K562 (cell line): ENCODE data around the gene PRKG1. TPM values are rescaled to one million over a fixed set of nuclear protein-coding genes. Genes with fewer than 3 reads are reported as not detected.

Experiments
- E2F1 ChIP-seq: sonication (generic); formaldehyde crosslinking; IDR thresholded peaks from 2 replicates; pipeline ENCODE4 v1.8.1; 2023; ENCODE audit warnings: mild to moderate bottlenecking, missing genetic modification reagents, moderate library complexity
- E2F8 ChIP-seq: fragments of 450-650 bp; IDR thresholded peaks from 2 replicates; pipeline ENCODE4 v1.7.1; 2018; ENCODE audit warnings: mild to moderate bottlenecking, low read depth; ENCODE audit not compliant: partially characterized antibody
- POU5F1 ChIP-seq: fragments of 150-350 bp; IDR thresholded peaks from 2 replicates; pipeline ENCODE4 v1.6.1; 2014; ENCODE audit warnings: borderline replicate concordance, low read length, low read depth, mild to moderate bottlenecking; ENCODE audit not compliant: partially characterized antibody
- ZBTB34 ChIP-seq: fragments of 250-450 bp; sonication (Bioruptor Pico); IDR thresholded peaks from 2 replicates; pipeline ENCODE4 v1.8.0; 2021; ENCODE audit warnings: mild to moderate bottlenecking, moderate library complexity
- ZNF644 ChIP-seq: fragments of 200-800 bp; sonication (Bioruptor generic); IDR thresholded peaks from 2 replicates; pipeline ENCODE4 v1.6.1; 2016; ENCODE audit warnings: low read depth, missing genetic modification characterization, missing compliant biosample characterization
- ZNF699 ChIP-seq: fragments of 250-450 bp; sonication (Bioruptor Pico); IDR thresholded peaks from 2 replicates; pipeline ENCODE4 v1.8.0; 2021; ENCODE audit warnings: mild to moderate bottlenecking, moderate library complexity; ENCODE audit not compliant: insufficient replicate concordance
- polyA plus RNA-seq, 8 experiments: library from polyadenylated mRNA; depleted of rRNA in 4 of 8; stranded (reverse) in 5 of 8; unstranded in 3 of 8; fragments of >200 nt; fragmentation: Nextera tagmentation in 2 of 8; fragmentation: Illumina TruSeq in 1 of 8; extraction: Ambion mirVana in 2 of 8; extraction: Trizol in 1 of 8; gene quantifications; 2 replicates each; pipeline versions ENCODE4 v1.2.1 to v1.2.3, GENCODE V29; 2011 to 2014; ENCODE audit warnings: inconsistent platforms in 1 of 8, missing spikeins in 1 of 8
- total RNA-seq, 7 experiments: library from RNA; depleted of rRNA in 6 of 7; stranded (reverse); fragments of >200 nt in 6 of 7; fragmentation: Illumina TruSeq in 2 of 7; extraction: Trizol in 2 of 7; gene quantifications; 2 replicates each; pipeline versions ENCODE4 v1.2.1 to v1.2.3, GENCODE V29; 2011 to 2021; ENCODE audit warnings: low replicate concordance in 1 of 7

PRKG1 gene
- total and polyA plus RNA-seq, 9 of the 15 experiments (the other 6 are each of a cell fraction or from before 2014, with no cell fraction given): 0.22 TPM; not detected in 8

GRCh38 chr10:51312817-51313216 lies 238.5 kb downstream of the PRKG1 start (continued):
- TF ChIP-seq E2F1: no peak
- TF ChIP-seq ZNF644 (tag): no peak
- no peak for TF ChIP-seq ZBTB34 (CRISPR knock-in tag)
- TF ChIP-seq E2F8: no peak
- TF ChIP-seq ZNF699 (CRISPR knock-in tag): no peak
- TF ChIP-seq POU5F1: no peak
- TF ChIP-seq, all 486 proteins: peak for 0
